ENCODE data around the gene CLEC2B.

GRCh38 chr12:9910716-9911421 is 41.7 kb upstream of the CLEC2B start:
- no peak for TF ChIP-seq CTCF (IDR thresholded peaks at IDR 0.05)
- TF ChIP-seq ZFX (IDR thresholded peaks at IDR 0.05; ENCODE audit: borderline replicate concordance): no peak
